GM12878 (cell line): Measurements from ENCODE around the gene NT5C3A. TPM values are rescaled to one million over a fixed set of nuclear protein-coding genes. Genes with fewer than 3 reads are reported as not detected.
"Not testable (repeated sequence)": the region's sequence is repeated elsewhere in the genome, so short reads cannot be mapped to it uniquely, and the experiment has no call there.

Experiments
- ATAC-seq: fragments of 200-7000 bp; cut with Tn5 transposase; 3 replicates; pipeline ENCODE4 v1.9.1; 2020; ENCODE audit warnings: mild to moderate bottlenecking, moderate library complexity
- BruUV-seq: library from RNA; stranded (reverse); fragments of 400-500 nt; replicated peaks from 2 replicates; lab custom pipeline; 2021; lab: Mats Ljungman, UMichigan
- CTCF ChIA-PET: fragments of 300-600 bp; sonication (Branson Sonifier 250); formaldehyde crosslinking; extraction: SDS; loops from one replicate; lab custom pipeline; 2021; ENCODE audit warnings: inconsistent platforms; lab: Yijun Ruan, JAX
- POLR2A ChIA-PET: fragments of 350-600 bp; formaldehyde crosslinking; extraction: SDS; loops from one replicate; lab custom pipeline; 2021; ENCODE audit warnings: inconsistent platforms; lab: Charles Lee
- RAD21 ChIA-PET: fragments of 300-600 bp; sonication (Branson Sonifier 250); formaldehyde crosslinking; loops from one replicate; lab custom pipeline; 2023; ENCODE audit warnings: antibody characterized with exemption; ENCODE audit not compliant: unreplicated experiment; lab: Charles Lee
- SMC1A ChIA-PET: fragments of 300-600 bp; sonication (Branson Sonifier 250); formaldehyde crosslinking; loops from one replicate; lab custom pipeline; 2023; ENCODE audit not compliant: unreplicated experiment, uncharacterized antibody; lab: Charles Lee
- DNase-seq: peaks from one replicate; pipeline ENCODE4 v3.0.0-alpha.2; 2011; ENCODE audit warnings: low read depth, low spot score
- FAIRE-seq: peaks from 3 replicates; lab custom pipeline; 2011; peaks lifted over from hg19 to GRCh38; lab: Jason Lieb, UNC
- H2AFZ ChIP-seq: 2 replicates; pipeline ENCODE4 v1.6.0; 2011; ENCODE audit warnings: low read depth, low read length, control low read depth; ENCODE audit not compliant: control insufficient read depth
- H3K27ac ChIP-seq: 2 replicates; pipeline ENCODE4 v1.5.1; 2011; ENCODE audit warnings: control low read depth; ENCODE audit not compliant: control insufficient read depth, insufficient read depth
- H3K27me3 ChIP-seq, 2 experiments: replicated peaks in 1 of 2; 2 replicates each; pipeline versions ENCODE4 v1.6.0 to v1.6.1; 2011; ENCODE audit warnings: low read length in 1 of 2; ENCODE audit not compliant: control insufficient read depth in 2 of 2, insufficient read depth in 2 of 2
- H3K36me3 ChIP-seq, 2 experiments: 2 replicates each; pipeline ENCODE4 v1.5.1; 2011; ENCODE audit warnings: low read length in 1 of 2; ENCODE audit not compliant: control insufficient read depth in 2 of 2, insufficient read depth in 2 of 2
- H3K4me1 ChIP-seq: 2 replicates; pipeline ENCODE4 v1.6.1; 2011; ENCODE audit warnings: mild to moderate bottlenecking, low read length, moderate library complexity, mixed read lengths; ENCODE audit not compliant: control insufficient read depth, insufficient read depth
- H3K4me2 ChIP-seq: 2 replicates; pipeline ENCODE4 v1.6.0; 2011; ENCODE audit warnings: control low read depth; ENCODE audit not compliant: control insufficient read depth, insufficient read depth
- H3K4me3 ChIP-seq: fragments of 200-600 bp; sonication (generic); 2 replicates; pipeline ENCODE4 v1.5.1; 2016
- H3K79me2 ChIP-seq: 2 replicates; pipeline ENCODE4 v1.6.0; 2011; ENCODE audit warnings: low read length; ENCODE audit not compliant: control insufficient read depth, insufficient read depth
- H3K9ac ChIP-seq: 2 replicates; pipeline ENCODE4 v1.8.0; 2011; ENCODE audit warnings: low read length, control low read depth, mixed read lengths; ENCODE audit not compliant: control insufficient read depth, insufficient read depth
- H3K9me3 ChIP-seq: replicated peaks from 3 replicates; pipeline ENCODE4 v1.5.1; 2011; ENCODE audit warnings: mild to moderate bottlenecking, low read length; ENCODE audit not compliant: control insufficient read depth, insufficient read depth
- H4K20me1 ChIP-seq: 2 replicates; pipeline ENCODE4 v1.6.0; 2011; ENCODE audit not compliant: control insufficient read depth, insufficient read depth
- BCL11A ChIP-seq: IDR thresholded peaks from 2 replicates; pipeline ENCODE4 v1.6.1; 2011; ENCODE audit warnings: low read depth, low read length
- BHLHE40 ChIP-seq, 2 experiments: fragments of 450-650 bp in 1 of 2; IDR thresholded peaks; 2 replicates each; pipeline ENCODE4 v1.6.1; 2011 to 2017; ENCODE audit warnings: low read depth in 2 of 2, borderline replicate concordance in 1 of 2, improper control_type of control experiment in 1 of 2, low read length in 1 of 2, mild to moderate bottlenecking in 1 of 2
- EED ChIP-seq: sonication (generic); IDR thresholded peaks from 2 replicates; pipeline ENCODE4 v1.6.1; 2016; ENCODE audit warnings: antibody characterized with exemption, low read depth
- FOXM1 ChIP-seq: IDR thresholded peaks from 2 replicates; pipeline ENCODE4 v1.6.1; 2012; ENCODE audit warnings: low read depth, mild to moderate bottlenecking, inconsistent platforms, low read length, moderate library complexity
- GATAD2B ChIP-seq: fragments of 450-650 bp; conservative IDR thresholded peaks from 2 replicates; pipeline ENCODE4 v1.6.1; 2017; ENCODE audit warnings: low read depth, mild to moderate bottlenecking, moderate library complexity
- KDM1A ChIP-seq: fragments of 200-600 bp; sonication (generic); IDR thresholded peaks from 2 replicates; pipeline ENCODE4 v1.6.1; 2016; ENCODE audit warnings: borderline replicate concordance
- MEF2A ChIP-seq: IDR thresholded peaks from 2 replicates; pipeline ENCODE4 v1.6.1; 2011; ENCODE audit warnings: low read depth, mild to moderate bottlenecking, low read length, moderate library complexity; ENCODE audit not compliant: insufficient read depth
- PAX5 ChIP-seq: IDR thresholded peaks from 2 replicates; pipeline ENCODE4 v1.6.1; 2011; ENCODE audit warnings: low read depth, low read length, borderline replicate concordance
- RAD51 ChIP-seq: fragments of 450-650 bp; IDR thresholded peaks from 2 replicates; pipeline ENCODE4 v1.6.1; 2016; ENCODE audit warnings: moderate library complexity, mild to moderate bottlenecking, inconsistent platforms
- RUNX3 ChIP-seq: IDR thresholded peaks from 2 replicates; pipeline ENCODE4 v1.6.1; 2012; ENCODE audit warnings: low read length, inconsistent platforms
- SIX5 ChIP-seq: IDR thresholded peaks from 2 replicates; pipeline ENCODE4 v1.6.1; 2011; ENCODE audit warnings: mild to moderate bottlenecking, low read depth, low read length, moderate library complexity; ENCODE audit not compliant: severe bottlenecking
- SPI1 ChIP-seq: IDR thresholded peaks from 2 replicates; pipeline ENCODE4 v1.6.1; 2011; ENCODE audit warnings: low read depth, mild to moderate bottlenecking, low read length, moderate library complexity, borderline replicate concordance; ENCODE audit not compliant: insufficient read depth
- SRF ChIP-seq, 2 experiments: IDR thresholded peaks; 2 replicates each; pipeline ENCODE4 v1.6.1; 2011; ENCODE audit warnings: low read depth in 2 of 2, low read length in 2 of 2, mild to moderate bottlenecking in 1 of 2, moderate library complexity in 1 of 2
- STAT3 ChIP-seq: IDR thresholded peaks from 2 replicates; pipeline ENCODE4 v1.6.1; 2011; ENCODE audit warnings: low read depth, low read length, improper control_type of control experiment
- SUPT20H ChIP-seq: IDR thresholded peaks from 2 replicates; pipeline ENCODE4 v1.6.1; 2011; ENCODE audit warnings: low read depth, mild to moderate bottlenecking, low read length, moderate library complexity, borderline replicate concordance; ENCODE audit not compliant: control insufficient read depth
- TARDBP ChIP-seq: IDR thresholded peaks from 2 replicates; pipeline ENCODE4 v1.6.1; 2016; ENCODE audit warnings: borderline replicate concordance
- ZSCAN29 ChIP-seq: fragments of 450-650 bp; IDR thresholded peaks from 2 replicates; pipeline ENCODE4 v1.6.1; 2017; ENCODE audit warnings: mild to moderate bottlenecking, moderate library complexity
- WGBS: methylation state at CpG from one replicate; pipeline ENCODE4 v1.1.6; 2016; ENCODE audit warnings: low lambda C conversion rate; ENCODE audit not compliant: insufficient replicate concordance, insufficient coverage; ENCODE audit errors: missing lambda C conversion rate; 5-methylcytosine and 5-hydroxymethylcytosine counted together
- in situ Hi-C: fragments of 300-500 bp; cut with MboI; formaldehyde crosslinking; loops from 9 replicates; pipeline ENCODE4 v1.14.3; 2018; ENCODE audit warnings: mixed read lengths
- intact Hi-C: fragments of 100-400 bp; cut with micrococcal nuclease; formaldehyde crosslinking; loops from one replicate; pipeline ENCODE4 v1.14.2; 2022; ENCODE audit not compliant: unreplicated experiment
- polyA plus RNA-seq, 11 experiments: library from polyadenylated mRNA; depleted of rRNA in 4 of 11; unstranded in 6 of 11; stranded (reverse) in 5 of 11; fragments of >200 nt; fragmentation: Nextera tagmentation in 4 of 11; fragmentation: Illumina TruSeq in 1 of 11; extraction: Ambion mirVana in 4 of 11; extraction: Trizol in 1 of 11; gene quantifications; 1 replicate in 1 of 11; 2 replicates in 10 of 11; pipeline versions ENCODE4 v1.2.1 to v1.2.3, GENCODE V29; 2011 to 2016; ENCODE audit warnings: inconsistent platforms in 2 of 11, missing spikeins in 2 of 11, low read depth in 1 of 11
- total RNA-seq, 4 experiments: library from RNA; depleted of rRNA in 3 of 4; stranded (reverse); fragments of >200 nt in 3 of 4; fragmentation: Illumina TruSeq in 1 of 4; extraction: Trizol in 1 of 4; gene quantifications; 2 replicates each; pipeline versions ENCODE4 v1.2.1 to v1.2.3, GENCODE V29; 2013 to 2021
- TF ChIP-seq, protein P1 (sequence below): fragments of 450-650 bp; IDR thresholded peaks from 2 replicates; pipeline ENCODE4 v1.6.1; 2017; ENCODE audit warnings: mild to moderate bottlenecking
- TF ChIP-seq, protein P2 (sequence below): fragments of 450-650 bp; IDR thresholded peaks from 2 replicates; pipeline ENCODE4 v1.6.1; 2017; ENCODE audit warnings: low read depth, mild to moderate bottlenecking, moderate library complexity

Gene NT5C3A
- total and polyA plus RNA-seq, 10 of the 15 experiments (the other 5 are each of a cell fraction or from before 2014, with no cell fraction given) = 53.0 to 111 (median 71.4) TPM

DNA sequence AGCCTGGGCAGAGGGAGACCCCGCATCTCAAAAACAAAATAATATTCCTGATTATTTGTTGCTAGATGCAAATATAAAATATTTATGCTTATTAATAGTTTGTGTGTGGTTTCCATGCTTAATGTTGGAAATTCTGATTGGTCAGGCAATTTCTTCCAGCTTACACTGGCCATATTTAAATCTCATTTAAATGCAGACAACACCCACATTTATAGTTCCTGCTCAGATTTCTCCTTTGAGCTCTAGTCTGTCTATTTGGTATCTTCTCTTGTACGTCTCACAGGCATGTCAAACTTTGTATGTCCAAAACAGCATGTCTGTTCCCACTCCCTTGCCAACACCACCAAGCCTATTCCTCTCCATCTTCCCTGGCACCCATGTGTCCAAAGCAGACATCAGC lies 52.8 kb downstream of the NT5C3A start:
- Histone ChIP-seq H4K20me1 (no peaks in the 10 kb centered on the region), H3K27me3 (no peaks in the 10 kb centered on the region), H3K79me2 (no peaks in the 10 kb centered on the region), H3K4me3 (no peak overlapping the region), H3K36me3 (peaks cover 2 to 19% of the 10 kb centered on the region in 2 experiments), H3K9me3 (no peaks in the 10 kb centered on the region), H3K9ac (no peak overlapping the region), H2AFZ (no peak overlapping the region), H3K27ac (no peak overlapping the region), H3K4me2 (no peak overlapping the region), H3K4me1 (no peaks in the 10 kb centered on the region)
- TF ChIP-seq BHLHE40 (IDR thresholded peaks at IDR 0.05; ENCODE audit: borderline replicate concordance in 1 of 2, low read depth in 2 of 2, low read length in 1 of 2) (no peak), BCL11A (no peak), EED (no peak), KDM1A (no peak), SIX5 (no peak), RUNX3 (no peak), GATAD2B (no peak), PAX5 (no peak), FOXM1 (no peak), SRF (IDR thresholded peaks at IDR 0.05; ENCODE audit: low read depth in 2 of 2, low read length in 2 of 2) (no peak), SUPT20H (no peak), ZSCAN29 (no peak), RAD51 (no peak), TARDBP (no peak), SPI1 (no peak), MEF2A (no peak), STAT3 (no peak)
- TF ChIP-seq, protein P1, sequence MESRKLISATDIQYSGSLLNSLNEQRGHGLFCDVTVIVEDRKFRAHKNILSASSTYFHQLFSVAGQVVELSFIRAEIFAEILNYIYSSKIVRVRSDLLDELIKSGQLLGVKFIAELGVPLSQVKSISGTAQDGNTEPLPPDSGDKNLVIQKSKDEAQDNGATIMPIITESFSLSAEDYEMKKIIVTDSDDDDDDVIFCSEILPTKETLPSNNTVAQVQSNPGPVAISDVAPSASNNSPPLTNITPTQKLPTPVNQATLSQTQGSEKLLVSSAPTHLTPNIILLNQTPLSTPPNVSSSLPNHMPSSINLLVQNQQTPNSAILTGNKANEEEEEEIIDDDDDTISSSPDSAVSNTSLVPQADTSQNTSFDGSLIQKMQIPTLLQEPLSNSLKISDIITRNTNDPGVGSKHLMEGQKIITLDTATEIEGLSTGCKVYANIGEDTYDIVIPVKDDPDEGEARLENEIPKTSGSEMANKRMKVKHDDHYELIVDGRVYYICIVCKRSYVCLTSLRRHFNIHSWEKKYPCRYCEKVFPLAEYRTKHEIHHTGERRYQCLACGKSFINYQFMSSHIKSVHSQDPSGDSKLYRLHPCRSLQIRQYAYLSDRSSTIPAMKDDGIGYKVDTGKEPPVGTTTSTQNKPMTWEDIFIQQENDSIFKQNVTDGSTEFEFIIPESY = no peak
- TF ChIP-seq, protein P2, sequence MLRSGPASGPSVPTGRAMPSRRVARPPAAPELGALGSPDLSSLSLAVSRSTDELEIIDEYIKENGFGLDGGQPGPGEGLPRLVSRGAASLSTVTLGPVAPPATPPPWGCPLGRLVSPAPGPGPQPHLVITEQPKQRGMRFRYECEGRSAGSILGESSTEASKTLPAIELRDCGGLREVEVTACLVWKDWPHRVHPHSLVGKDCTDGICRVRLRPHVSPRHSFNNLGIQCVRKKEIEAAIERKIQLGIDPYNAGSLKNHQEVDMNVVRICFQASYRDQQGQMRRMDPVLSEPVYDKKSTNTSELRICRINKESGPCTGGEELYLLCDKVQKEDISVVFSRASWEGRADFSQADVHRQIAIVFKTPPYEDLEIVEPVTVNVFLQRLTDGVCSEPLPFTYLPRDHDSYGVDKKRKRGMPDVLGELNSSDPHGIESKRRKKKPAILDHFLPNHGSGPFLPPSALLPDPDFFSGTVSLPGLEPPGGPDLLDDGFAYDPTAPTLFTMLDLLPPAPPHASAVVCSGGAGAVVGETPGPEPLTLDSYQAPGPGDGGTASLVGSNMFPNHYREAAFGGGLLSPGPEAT = no peak
- ChIA-PET POLR2A (no interaction called here), CTCF (no interaction called here), RAD21 (no interaction called here), SMC1A (no interaction called here)
- no peak for ATAC-seq
- BruUV-seq = TSS peak; percentile 21
- FAIRE-seq = no peak
- WGBS = 100% methylated on average over 2 of the region's 2 CpGs
- no peak for DNase-seq
- in situ Hi-C loops (no loop called here), intact Hi-C loops (no loop called here)

GRCh38 chr7:33005690-33006089 lies 56.9 kb downstream of the NT5C3A start:
- DNase-seq, intact Hi-C loops, H3K27me3 ChIP-seq, H2AFZ ChIP-seq, POLR2A ChIA-PET, FAIRE-seq, H3K4me3 ChIP-seq, BruUV-seq, H3K79me2 ChIP-seq, SMC1A ChIA-PET, CTCF ChIA-PET, H4K20me1 ChIP-seq, ATAC-seq, H3K4me1 ChIP-seq, H3K36me3 ChIP-seq, RAD21 ChIA-PET, H3K9ac ChIP-seq, H3K9me3 ChIP-seq, H3K4me2 ChIP-seq, H3K27ac ChIP-seq, in situ Hi-C loops: not testable (repeated sequence)
- WGBS = 86% methylated on average over 1 of the region's 4 CpGs
